Measurements from ENCODE around the gene DBN1. TPM values are rescaled to one million over a fixed set of nuclear protein-coding genes. Genes with fewer than 3 reads are reported as not detected.

The DBN1 gene
- total and polyA plus RNA-seq, 2 donors (not counting 3 experiments of a cell fraction or from before 2014, with no cell fraction given) = 198 to 336 TPM

GRCh38 chr5:177430972-177431316, 42.5 kb downstream of the DBN1 start:
- no peak overlapping the region for H3K4me2 ChIP-seq (ENCODE audit: insufficient read depth, low read length)
- ChIA-PET CTCF (interaction anchor here (1.0 to 1.6 kb wide), 3 partner anchors 8 to 27 kb away, joined by 3 read pairs; partner anchors contain the start of gene F12), POLR2A (no interaction called here)
- peaks cover 11 to 29% of the 10 kb centered on the region in 2 experiments for H3K36me3 ChIP-seq (ENCODE audit: control insufficient read depth in 2 of 2, extremely low read depth in 1 of 2, insufficient read depth in 2 of 2, low read length in 2 of 2)
- no peak for FAIRE-seq
- no peaks in the 10 kb centered on the region for H3K9me3 ChIP-seq (replicated peaks; ENCODE audit: control insufficient read depth, insufficient read depth, low read length)
- peaks cover 27% of the 10 kb centered on the region for H3K79me2 ChIP-seq (ENCODE audit: control insufficient read depth, insufficient read depth, low read length)
- dilution Hi-C loops (cut with MboI; ENCODE audit: extremely low pct_ligation_motif_present, low sequenced_read_pairs) = no loop called here
- no peak overlapping the region for H2AFZ ChIP-seq (ENCODE audit: low read depth, low read length)
- no peak overlapping the region for H3K4me3 ChIP-seq (replicated peaks in 1 of 3; ENCODE audit: insufficient read depth in 1 of 3, low read depth in 1 of 3, low read length in 3 of 3)
- no peak overlapping the region for H3K27ac ChIP-seq (ENCODE audit: insufficient read depth, low read depth, low read length)
- H3K4me1 ChIP-seq (ENCODE audit: control insufficient read depth, extremely low read depth, insufficient read depth, low read length) = peaks cover 8% of the 10 kb centered on the region
- no peaks in the 10 kb centered on the region for H3K9me1 ChIP-seq (replicated peaks; ENCODE audit: control insufficient read depth, extremely low read depth, insufficient read depth, low read length)
- BruUV-seq (replicated peaks) = no TSS peak
- no peaks in the 10 kb centered on the region for H4K20me1 ChIP-seq (replicated peaks; ENCODE audit: control insufficient read depth, extremely low read depth, insufficient read depth, low read length)
- intact Hi-C loops (cut with micrococcal nuclease) = no loop called here
- DNase-seq (ENCODE audit: low read depth, low spot score) = no peak
- H3K27me3 ChIP-seq (ENCODE audit: control insufficient read depth in 2 of 2, insufficient read depth in 2 of 2, low read length in 2 of 2) = no peaks in the 10 kb centered on the region
- TF ChIP-seq JUN (IDR thresholded peaks at IDR 0.05; ENCODE audit: borderline replicate concordance, insufficient read depth, insufficient read length, low read depth) = no peak
- TF ChIP-seq POLR2AphosphoS5 (IDR thresholded peaks at IDR 0.05; ENCODE audit: insufficient read depth, low read depth, low read length) = no peak
- TF ChIP-seq, protein P1, sequence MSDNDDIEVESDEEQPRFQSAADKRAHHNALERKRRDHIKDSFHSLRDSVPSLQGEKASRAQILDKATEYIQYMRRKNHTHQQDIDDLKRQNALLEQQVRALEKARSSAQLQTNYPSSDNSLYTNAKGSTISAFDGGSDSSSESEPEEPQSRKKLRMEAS (IDR thresholded peaks at IDR 0.05; ENCODE audit: insufficient read depth, insufficient read length) = no peak
- no peak for TF ChIP-seq CTCF (IDR thresholded peaks at IDR 0.05; ENCODE audit: extremely low read depth in 1 of 2, insufficient read depth in 1 of 2, low read depth in 1 of 2, low read length in 2 of 2)
- no peak for TF ChIP-seq MYC (IDR thresholded peaks at IDR 0.05; ENCODE audit: low read depth, low read length)
- TF ChIP-seq FOS (IDR thresholded peaks at IDR 0.05; ENCODE audit: borderline replicate concordance, insufficient read depth, low read length) = no peak
- TF ChIP-seq EZH2 (IDR thresholded peaks at IDR 0.05; ENCODE audit: borderline replicate concordance, low read depth, low read length, severe bottlenecking) = no peak
- TF ChIP-seq POLR2A (IDR thresholded peaks at IDR 0.05; ENCODE audit: low read depth, low read length) = no peak
- no peak for TF ChIP-seq GATA2 (IDR thresholded peaks at IDR 0.05; ENCODE audit: insufficient read depth, insufficient read length, low read depth, low read length)
- no peak overlapping the region for H3K9ac ChIP-seq (replicated peaks; ENCODE audit: extremely low read depth, insufficient read depth, low read length)
